Measurements from ENCODE around the gene ARMC8.

The ARMC8 gene

GRCh38 chr3:138184994-138185393 is 2.1 kb upstream of the ARMC8 start:
- H3K4me3 ChIP-seq (replicated peaks; ENCODE audit: low read depth, low read length), result no peak overlapping the region
- no peak for TF ChIP-seq CTCF (IDR thresholded peaks at IDR 0.05; ENCODE audit: low read length, missing control alignments)
- no peak for DNase-seq (ENCODE audit: low read depth)

- no peak for TF ChIP-seq CTCF (IDR thresholded peaks at IDR 0.05; ENCODE audit: low read length, missing control alignments)
- peak overlapping the region; percentile 68 for H3K4me3 ChIP-seq (replicated peaks; ENCODE audit: low read depth, low read length)
- no peak for DNase-seq (ENCODE audit: low read depth)
These were observed 880 bp upstream of the ARMC8 start for GRCh38 chr3:138186221-138186620.

GRCh38 chr3:138186803-138187295 is 252 bp upstream of the ARMC8 start:
- no peak for TF ChIP-seq CTCF (IDR thresholded peaks at IDR 0.05; ENCODE audit: low read length, missing control alignments)
- peak; percentile 91 for DNase-seq (ENCODE audit: low read depth)
- peak overlapping the region; percentile 68 for H3K4me3 ChIP-seq (replicated peaks; ENCODE audit: low read depth, low read length)

GRCh38 chr3:138188013-138188730 is 1.1 kb downstream of the ARMC8 start:
- no peak for TF ChIP-seq CTCF (IDR thresholded peaks at IDR 0.05; ENCODE audit: low read length, missing control alignments)
- DNase-seq (ENCODE audit: low read depth), result peak; percentile 71
- peak overlapping the region; percentile 68 for H3K4me3 ChIP-seq (replicated peaks; ENCODE audit: low read depth, low read length)

GRCh38 chr3:138195481-138195880 is 8.4 kb downstream of the ARMC8 start:
- H3K4me3 ChIP-seq (replicated peaks; ENCODE audit: low read depth, low read length), result no peak overlapping the region
- no peak for DNase-seq (ENCODE audit: low read depth)

GRCh38 chr3:138196023-138196422 is 8.9 kb downstream of the ARMC8 start:
- no peak for TF ChIP-seq CTCF (IDR thresholded peaks at IDR 0.05; ENCODE audit: low read length, missing control alignments)
- no peak for DNase-seq (ENCODE audit: low read depth)
- no peak overlapping the region for H3K4me3 ChIP-seq (replicated peaks; ENCODE audit: low read depth, low read length)

More at GRCh38 chr3:138195481-138195880, 8.4 kb downstream of the ARMC8 start:
- no peak for TF ChIP-seq CTCF (IDR thresholded peaks at IDR 0.05; ENCODE audit: low read length, missing control alignments)

- TF ChIP-seq CTCF (IDR thresholded peaks at IDR 0.05; ENCODE audit: low read length, missing control alignments), result no peak
- peak; percentile 60 for DNase-seq (ENCODE audit: low read depth)
- H3K4me3 ChIP-seq (replicated peaks; ENCODE audit: low read depth, low read length), result no peak overlapping the region
These were observed 10.0 kb downstream of the ARMC8 start for GRCh38 chr3:138197058-138197457.
